NCI-H1092 treated with DMSO at 0.1 percent for 48 hours (cell line): ENCODE results near the gene LHX2.

ENCODE experiments used
- DNase-seq: peaks from one replicate; lab custom pipeline; 2025; lab: John Stamatoyannopoulos, UW

Gene LHX2

DNA sequence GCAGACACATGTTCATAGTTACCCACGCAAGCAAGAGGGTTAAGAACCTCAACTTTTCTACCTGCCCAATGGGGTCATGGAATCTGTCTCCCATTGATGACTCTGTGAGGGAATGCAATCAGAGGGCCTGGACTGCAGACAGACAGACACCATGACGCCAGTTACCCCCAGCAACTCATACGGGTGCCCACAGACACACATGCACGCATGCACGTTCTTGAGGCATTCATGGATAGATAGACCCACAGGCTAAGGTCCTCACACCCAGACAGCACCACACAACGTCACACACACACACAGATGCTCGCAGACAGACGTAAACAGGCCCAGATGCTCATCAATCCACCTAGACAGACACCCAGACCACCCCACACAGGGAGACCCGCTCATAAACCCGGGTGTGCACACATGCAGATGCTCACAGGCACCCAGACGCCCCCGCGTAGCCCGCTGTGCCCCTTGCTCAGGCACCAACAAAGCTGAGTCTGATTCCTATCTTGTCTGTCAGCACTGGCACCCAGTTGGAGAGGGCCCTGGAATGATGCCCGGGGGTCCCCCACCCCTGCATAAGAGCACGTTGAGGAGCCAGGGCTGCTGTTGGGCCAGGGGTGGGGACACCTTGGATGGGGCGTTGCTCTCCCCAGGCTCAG is 23.6 kb downstream of the LHX2 start:
- DNase-seq, result no peak

DNA sequence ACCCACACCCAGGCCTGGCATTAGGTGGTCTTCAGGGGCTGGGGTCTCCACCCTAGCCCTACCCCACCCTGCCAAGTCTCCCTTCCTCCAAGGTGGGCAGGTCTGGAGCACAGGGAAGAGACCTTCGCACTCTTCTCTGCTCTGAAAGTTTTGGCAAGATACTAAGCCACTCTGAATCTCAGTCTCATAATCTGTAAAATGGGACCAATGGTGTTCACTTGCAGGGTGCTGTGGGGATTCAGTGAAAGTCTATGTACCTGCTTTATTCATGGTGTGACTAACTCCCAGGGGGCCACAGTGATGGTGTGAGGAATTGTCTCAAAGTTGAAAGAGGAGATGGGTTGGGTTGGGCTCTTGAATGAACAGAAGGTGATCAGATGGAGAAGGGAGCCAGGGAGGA is 25.0 kb downstream of the LHX2 start:
- no peak for DNase-seq

DNA sequence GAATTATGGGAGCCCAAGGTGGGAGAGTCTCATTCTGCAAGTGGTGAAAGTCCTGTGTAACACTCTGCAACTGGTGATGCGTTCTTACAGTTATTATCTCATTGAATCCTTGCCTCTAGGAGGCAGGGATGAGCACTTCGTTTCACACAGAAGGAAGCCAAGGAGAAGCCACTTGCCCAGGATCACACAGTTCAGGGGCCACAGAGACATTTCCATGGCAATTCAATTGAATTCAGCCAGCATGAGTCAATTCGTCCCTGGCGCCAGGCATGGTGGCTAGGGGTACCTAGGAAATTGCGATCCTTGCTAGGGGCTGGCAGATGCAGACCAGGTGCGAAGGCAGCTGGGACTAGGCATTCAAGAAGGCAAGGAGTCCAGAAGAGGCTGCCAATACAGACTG is 26.2 kb downstream of the LHX2 start:
- no peak for DNase-seq

DNA sequence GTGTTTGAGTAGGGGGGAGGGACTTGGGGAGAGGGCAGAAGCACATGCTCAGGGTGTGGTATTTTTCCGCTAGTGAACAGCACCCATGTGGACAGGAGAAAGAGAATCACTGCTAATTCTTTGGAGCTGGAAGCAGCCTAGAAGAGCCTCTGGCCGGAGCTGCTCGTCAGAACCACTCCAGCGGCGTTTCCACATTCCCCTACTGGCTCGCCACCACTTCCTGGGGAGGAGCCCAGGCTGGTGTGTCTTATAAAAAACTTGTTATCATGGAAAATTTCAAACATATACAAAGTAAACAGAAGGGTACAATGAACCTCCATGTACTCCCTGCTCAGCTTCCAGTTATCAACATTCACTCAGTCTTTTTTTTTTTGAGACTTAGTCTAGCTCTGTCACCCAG is 26.7 kb downstream of the LHX2 start:
- no peak for DNase-seq

DNA sequence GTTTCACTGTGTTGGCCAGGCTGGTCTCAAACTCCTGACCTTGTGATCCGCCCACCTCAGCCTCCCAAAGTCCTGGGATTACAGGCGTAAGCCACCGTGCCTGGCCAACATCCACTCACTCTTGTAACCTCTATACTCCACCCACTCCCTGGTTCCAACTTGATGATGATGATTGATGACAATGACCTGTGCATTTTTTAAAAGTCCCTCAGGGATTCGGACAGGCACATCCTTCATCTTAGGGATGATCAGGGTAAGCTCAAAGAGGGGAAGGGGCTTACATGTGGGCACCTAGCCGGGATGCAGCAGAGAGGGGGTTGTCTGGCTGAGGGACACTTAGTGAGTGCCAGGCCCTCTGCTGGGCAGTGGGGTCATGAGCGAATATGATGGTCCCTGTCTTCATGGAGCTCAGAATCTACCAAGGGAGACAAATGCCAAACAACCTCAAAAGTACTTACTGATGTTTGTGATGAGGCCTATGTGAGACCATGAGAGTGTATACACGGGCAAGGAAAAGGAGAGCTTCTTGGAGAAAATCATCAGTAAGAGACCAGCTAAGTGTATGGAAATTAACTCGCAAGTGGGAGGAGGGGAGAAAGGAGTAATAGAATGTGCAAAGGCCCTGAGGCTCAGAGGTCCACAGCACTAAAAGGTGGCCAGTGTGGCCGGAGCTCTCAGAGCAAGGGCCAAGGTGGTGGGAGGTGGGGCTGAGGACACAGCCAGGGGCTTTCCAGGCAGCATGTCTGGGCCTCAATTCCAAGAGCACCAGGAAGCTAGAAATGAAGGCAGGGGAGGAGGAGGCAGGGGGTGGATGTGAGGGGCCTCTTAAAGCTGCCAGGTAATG is 27.4 kb downstream of the LHX2 start:
- no peak for DNase-seq

DNA sequence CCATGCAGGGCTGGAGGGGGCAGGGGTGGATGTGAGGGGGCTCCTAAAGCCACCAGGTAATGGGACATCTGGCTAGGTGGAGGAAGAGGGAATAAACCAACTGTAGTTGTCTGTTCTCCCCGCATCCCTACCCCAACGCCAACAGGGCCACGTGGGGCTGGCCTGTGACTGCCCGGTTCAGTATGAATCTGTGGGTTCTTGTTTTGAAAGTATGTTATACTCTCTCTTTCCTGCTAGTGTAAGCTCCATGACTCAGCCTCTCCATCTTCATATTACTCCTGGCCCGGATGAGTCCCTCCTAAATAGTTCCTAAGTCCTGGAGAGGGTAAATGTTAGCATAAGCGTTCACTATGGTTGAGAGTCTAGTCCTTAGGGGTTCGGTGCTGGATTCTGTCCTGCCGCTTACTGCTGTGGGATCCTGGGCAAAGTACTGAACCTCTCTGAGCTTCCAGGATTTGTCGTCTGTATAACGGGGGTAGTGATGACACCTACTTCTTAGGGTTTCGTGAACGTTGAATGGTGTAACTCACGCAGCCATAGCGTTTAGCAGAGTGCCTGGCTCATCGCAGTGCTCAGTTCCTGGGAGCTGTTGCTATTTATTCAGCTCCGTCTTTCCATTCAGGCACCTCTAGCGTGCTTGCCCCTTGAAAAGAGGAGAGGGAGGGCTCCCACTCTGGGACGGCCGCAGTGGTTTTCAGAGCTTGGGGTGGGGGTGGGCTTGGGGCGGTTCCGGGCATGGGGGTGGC is 28.8 kb downstream of the LHX2 start:
- DNase-seq, result peak; percentile 28

DNA sequence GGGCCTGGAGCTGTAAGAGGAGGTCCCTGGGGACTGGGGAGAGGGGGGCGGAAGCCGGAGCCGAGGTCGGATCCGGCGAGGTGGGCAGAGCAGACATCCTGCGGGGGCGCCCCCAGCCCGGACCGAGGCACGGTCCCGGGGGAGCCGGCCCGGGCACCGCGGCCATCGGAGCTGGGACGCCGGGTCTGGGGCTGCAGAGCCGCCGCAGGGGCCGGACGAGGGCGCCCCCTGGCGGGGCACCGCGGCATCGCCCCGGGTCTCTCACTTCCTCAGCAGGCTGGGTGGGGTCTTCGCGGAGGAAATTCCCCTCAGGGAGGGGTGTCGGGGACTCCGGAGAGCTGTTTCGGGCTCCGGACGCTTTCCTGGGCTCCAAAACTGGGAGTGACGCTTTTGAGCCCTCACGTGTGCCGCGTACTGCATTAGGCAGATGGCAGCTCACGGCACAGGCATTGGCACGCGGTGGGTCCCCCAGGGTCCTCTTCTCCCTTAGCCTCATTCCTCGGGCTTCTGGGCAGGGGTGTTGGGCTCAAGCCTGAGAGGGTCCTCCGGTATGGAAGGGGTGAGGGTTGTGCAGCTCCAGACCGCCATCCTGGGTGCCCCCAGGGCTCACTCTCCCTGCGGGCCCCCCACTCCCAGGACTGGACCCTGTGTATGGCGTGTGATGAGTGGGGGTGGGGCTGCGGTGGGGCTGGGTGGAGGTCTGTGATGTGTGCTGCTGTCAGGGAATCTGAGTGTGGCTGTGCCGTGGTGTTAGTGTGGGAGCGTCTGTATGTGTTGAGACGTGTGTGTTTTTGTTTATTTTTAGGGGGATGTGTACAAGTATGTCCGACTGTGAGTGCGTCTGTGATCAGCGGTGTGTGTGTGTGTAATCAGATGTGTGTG is 29.6 kb downstream of the LHX2 start:
- DNase-seq, result peak; percentile 28

DNA sequence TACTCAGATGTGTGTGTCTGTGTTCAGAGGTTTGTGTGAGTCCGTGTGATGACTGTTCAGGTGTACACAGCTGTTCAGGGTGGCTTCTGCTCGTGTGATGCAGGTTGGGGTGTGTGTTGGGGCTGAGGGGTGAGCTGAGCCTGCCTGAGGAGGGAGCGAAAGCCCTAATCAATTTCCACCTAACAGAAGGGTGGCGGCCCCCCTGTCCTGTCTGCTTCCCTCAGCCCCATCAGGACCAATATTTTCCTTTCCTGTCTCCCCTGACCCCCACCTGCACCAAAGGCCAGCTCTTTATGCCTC is 30.2 kb downstream of the LHX2 start:
- DNase-seq, result peak; percentile 32

DNA sequence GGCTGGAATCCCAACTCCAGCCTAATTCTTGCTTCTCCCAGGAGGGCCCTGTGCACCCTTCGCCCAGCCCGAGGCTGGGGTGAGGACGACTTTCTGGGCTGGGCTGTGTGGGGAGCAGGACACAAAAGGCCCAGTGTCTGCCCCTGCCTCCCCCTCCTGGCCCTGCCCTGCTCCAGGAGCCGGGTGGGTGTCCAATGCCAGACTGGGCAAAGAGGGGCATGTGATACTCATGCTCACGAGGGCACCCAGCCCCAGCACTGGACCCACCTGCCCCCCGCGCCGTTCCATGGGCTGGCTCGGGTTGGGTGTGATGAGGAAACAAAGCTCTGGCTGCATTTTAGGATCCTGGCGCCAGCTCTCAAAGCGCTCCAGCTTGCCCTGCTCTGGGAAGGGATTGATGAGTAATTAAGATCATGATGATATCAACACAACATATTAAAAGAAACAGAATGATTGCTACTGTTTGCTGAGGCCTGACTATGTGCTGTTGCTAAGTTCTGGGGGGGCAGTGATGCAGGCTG is 30.7 kb downstream of the LHX2 start:
- peak; percentile 46 for DNase-seq

DNA sequence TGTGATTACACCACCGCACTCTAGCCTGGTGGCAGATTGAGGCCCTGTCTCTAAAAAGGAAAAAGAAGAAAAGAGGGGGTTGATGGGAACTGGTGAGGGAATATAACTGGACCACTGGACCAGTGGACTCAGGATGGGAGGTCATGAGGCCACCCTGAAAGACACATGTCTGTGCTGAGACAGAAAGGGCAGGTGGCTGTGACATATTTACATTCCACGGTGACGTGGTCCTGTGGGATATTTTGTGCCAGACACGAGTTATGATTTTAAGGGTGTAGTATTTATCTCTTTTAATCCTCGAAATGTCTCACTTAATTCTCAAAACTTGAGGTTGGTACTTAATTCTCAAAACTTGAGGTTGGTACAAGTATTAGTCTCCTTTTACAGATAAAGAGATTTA is 32.9 kb downstream of the LHX2 start:
- no peak for DNase-seq

DNA sequence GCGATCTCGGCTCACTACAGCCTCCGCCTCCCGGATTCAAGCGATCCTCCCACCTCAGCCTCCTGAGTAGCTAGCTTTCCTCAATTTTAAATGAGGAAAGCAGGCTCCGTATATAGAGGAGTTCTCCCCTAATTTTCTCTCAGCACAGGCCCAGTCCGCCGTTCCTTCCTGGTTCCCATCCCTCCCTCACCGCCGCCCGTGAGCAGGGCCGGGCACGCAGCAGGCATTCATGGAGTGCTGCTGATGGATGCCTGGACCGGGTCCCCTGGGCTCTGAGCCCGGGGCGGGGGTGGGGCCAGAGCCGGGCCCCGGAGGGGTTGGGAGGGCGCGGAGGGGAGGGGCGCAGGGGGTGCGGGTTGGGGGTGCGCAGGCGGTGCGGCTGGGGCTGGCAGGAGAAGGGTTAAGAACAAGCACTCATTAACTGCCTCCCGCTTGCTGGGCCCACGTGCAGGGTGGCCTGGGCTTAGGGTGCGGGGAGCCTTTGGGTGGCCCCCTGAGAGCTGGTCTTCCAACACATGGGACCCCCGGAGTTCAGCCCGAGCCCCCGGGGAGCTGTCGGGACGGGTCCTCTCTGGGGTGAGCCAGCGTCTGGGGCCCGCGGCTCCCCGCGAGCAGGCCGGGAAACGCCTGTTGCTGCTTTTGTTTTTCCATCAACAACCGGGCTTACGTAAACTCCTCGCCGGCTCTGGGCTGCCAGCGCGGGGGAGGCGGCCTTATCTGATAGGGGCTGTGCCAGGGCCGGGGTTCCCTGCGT is 33.7 kb downstream of the LHX2 start:
- DNase-seq, result peak; percentile 47

DNA sequence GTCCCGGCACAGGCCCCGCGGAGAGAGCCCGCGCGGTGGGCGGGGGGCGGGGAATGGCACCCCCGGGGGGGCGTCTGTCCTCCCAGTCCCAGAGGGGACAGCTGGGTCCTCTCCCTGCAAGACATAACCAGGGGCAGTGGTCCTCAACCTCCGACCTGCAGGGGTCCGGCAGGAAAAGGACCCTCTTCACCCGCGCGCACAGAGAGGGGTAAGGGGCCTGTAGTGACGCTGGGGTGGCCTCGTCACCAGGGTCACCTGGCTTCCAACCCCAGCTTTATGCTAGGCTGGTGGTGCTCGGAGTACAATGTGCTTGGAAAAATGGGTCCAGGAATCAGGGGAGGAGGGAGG is 34.2 kb downstream of the LHX2 start:
- no peak for DNase-seq

DNA sequence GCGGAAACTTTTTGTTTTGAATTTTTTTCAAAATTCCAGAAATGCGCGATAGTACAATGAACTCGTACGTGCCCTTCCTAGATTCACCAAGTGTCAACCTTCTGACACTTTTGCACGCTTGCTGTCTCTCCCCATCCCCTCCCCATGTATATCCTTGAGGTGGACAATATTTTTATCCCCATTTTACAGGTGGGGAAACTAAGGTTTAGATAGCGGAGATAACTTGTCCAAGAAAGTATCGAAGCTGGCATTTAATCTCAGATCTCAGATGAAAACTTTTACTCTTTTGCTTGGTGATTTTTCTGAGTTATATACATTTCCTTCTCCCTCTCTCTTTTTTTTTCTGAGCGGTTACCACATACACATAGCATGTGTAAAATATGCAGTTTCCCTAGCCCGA is 34.6 kb downstream of the LHX2 start:
- no peak for DNase-seq

DNA sequence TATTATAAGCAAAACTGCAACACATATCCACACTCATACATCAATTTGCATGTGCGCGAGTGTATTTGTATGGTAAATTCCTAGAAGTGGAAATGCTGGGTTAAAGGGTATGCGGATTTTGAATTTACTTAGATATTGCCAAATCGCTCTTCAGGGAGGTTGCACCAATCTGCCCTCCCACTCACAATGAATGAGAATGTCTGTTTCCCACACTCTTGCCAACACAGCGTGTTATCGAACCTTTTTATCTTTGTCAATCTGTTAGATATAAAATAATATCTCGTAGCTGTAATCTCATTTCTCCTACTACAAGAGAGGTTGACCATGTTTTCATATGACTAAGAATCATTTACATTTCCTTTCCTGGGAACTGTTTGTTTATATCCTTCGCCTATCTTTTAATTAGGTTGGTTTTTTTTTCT is 35.7 kb downstream of the LHX2 start:
- DNase-seq, result no peak

DNA sequence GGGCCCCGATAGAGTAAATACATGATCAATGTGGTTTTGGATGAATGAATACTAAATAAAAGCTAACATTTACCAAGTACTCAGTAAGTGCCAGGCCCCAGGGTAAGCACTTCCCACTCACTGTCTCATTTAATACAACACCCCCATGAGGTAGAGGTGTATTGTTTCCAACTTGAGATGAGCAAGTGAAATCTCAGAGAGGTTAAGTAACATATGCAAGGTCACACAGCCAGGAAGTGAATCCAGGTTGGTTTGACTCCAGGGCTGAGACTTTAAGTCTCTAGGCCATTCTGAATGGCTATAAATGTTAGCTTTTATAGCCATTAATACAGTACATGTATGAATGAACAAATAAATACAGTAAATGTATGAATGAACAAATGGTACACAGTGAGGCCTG is 39.4 kb downstream of the LHX2 start:
- no peak for DNase-seq

DNA sequence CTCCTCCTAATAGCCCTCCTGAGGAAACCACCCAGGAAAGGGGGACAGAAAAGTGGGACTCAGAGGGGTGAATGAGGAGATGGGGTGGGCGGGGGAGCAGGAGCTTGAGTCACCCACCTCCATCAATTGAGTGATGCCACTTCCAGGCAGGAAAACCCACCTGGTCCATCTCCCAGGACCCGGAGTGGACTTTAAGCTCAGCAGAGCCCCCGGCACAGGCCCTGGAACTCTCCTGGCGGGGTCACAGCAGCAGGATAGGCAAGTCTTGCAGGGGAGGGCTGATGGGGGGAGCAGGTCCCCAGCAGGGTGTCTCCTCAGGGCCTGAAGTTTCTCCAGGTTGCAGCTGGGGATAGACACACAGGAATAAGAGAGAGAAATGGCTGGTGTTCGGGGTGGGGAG is 40.8 kb downstream of the LHX2 start:
- no peak for DNase-seq

DNA sequence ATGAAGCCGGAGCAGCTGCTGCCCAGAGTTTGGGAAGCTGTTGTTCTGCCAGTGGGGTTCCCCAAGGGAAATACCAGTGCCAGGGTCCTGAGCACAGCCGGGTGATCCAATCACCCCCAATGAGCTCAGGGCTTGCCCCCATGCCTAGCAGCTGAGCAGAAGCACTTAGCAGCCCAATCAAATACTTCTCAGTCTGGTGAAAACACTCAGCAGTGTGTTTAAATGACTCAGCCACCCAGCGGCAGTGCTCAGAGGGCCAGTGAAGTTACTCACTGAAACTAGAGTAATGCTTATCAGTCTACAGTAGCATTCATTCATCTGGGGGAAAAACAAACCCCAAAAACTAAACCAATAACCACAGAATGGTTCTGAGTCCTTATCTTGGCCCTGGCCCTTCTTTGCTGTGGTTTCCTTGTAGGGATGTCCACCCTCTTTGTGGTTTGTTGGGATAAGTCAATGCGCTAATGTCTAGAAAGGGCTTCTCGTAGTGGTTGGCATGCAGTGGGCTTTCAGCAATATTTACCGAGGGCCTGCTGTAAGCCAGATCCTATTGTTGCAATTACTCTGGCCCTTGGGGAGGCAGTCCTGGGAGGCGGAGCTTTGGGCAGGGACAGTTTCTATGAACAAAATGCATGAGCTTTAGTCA is 43.1 kb downstream of the LHX2 start:
- DNase-seq, result no peak

DNA sequence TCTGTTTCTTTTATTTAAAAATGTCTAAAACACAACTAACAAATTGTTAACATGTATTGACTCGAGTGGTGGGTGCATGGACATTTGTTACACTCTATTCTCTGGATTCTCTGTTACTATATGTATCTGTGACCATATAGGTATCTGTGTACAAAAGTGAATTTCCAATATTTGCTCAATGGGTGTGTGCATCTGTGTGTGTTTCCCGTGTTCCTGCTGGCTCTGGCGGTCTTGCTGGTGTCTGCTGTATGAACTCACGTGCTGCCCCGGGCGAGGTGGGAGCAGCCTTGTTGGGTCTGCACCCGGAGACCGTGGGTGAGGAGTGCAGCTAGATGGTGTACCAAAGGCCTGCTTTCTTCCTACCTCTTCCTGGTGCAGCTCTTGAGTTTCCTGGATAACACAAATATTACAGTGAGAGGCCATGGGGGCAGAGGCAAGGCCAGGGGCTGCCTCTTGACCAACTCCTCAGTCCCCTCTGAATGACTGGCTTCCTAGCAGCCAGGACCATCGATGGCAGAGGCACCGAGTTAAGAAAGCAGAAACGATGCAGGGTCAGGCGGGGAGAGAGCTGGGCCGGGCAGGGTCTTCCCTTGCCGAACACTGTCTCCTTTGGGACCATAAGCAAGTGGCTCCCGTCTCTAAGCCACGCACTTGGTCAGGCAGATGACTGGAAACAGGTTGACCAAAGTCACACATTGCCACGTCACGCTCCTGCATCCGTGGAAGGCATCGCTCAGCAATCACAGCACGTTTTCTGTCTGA is 49.5 kb downstream of the LHX2 start:
- no peak for DNase-seq

DNA sequence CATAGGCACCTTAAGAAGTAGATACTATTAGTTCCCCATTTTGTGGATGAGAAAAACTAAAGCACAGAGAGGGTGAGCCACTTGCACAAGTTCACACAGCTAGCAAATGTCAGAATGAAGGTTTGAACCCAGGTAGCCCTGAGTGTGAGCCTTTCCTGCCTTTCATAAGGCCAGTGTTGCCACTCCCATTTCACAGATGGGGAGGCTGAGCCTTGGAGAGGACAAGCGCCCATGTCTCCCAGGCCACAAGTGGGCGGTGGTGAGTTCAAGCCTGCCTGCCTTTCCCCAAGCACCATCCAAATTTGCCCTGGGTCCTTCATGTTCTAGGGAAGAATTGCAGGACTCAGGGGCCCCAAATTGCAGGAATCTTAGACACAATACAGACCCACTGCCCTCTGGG is 50.6 kb downstream of the LHX2 start:
- DNase-seq, result no peak
